ENCODE data around the gene ZNF791. TPM values are rescaled to one million over a fixed set of nuclear protein-coding genes. Genes with fewer than 3 reads are reported as not detected.

The ZNF791 gene
- total and polyA plus RNA-seq, 2 experiments from 2014 or later, result 11.5 to 16.2 TPM

DNA sequence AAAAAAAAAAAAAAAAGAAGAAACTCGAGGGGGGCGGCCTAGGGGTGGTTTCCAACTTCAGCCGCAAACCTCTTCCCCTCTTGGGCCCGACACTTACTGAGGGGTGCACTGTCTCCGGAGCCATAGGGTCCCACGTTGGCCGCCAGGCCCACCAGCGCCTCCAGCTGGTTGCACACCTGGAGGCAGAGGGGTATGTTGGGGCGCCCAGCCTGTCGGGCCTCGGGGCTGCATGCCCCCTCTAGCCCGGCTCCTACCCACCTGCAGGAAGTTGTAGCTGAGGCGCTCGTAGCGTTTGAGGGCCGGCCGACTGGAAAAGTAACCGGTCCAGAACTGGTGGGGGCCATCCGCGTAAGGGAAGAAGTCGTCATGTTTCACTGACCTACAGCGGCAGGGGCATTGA lies 47.2 kb downstream of the ZNF791 start:
- no peak for TF ChIP-seq CTCF (IDR thresholded peaks at IDR 0.05; ENCODE audit: poor library complexity)
- TF ChIP-seq EZH2phosphoT487 (IDR thresholded peaks at IDR 0.05; ENCODE audit: low read depth, severe bottlenecking, unreplicated experiment), result no peak
- no peak for TF ChIP-seq EZH2 (IDR thresholded peaks at IDR 0.05; ENCODE audit: borderline replicate concordance)
- Histone ChIP-seq H3K4me2 (no peak overlapping the region), H3K27me3 (no peaks in the 10 kb centered on the region), H3K4me1 (ENCODE audit: insufficient read depth) (no peaks in the 10 kb centered on the region), H3K27ac (no peak overlapping the region), H3K9me2 (replicated peaks; ENCODE audit: insufficient read depth) (no peaks in the 10 kb centered on the region), H3K79me2 (no peaks in the 10 kb centered on the region), H4K20me1 (ENCODE audit: insufficient read depth, poor library complexity, severe bottlenecking) (no peaks in the 10 kb centered on the region), H2AFZ (no peak overlapping the region), H3K36me3 (replicated peaks; ENCODE audit: insufficient read depth, low read depth) (no peaks in the 10 kb centered on the region), H3K9me3 (ENCODE audit: low read depth) (no peaks in the 10 kb centered on the region), H3K4me3 (no peak overlapping the region)
- DNase-seq (ENCODE audit: low spot score), result no peak
- WGBS (ENCODE audit: low lambda C conversion rate, missing lambda C conversion rate), result over 99% methylated on average over 18 of the region's 22 CpGs

- H3K4me1 ChIP-seq (ENCODE audit: insufficient read depth), result no peaks in the 10 kb centered on the region
- 94% methylated on average over 12 of the region's 12 CpGs for WGBS (ENCODE audit: low lambda C conversion rate, missing lambda C conversion rate)
- H3K9me2 ChIP-seq (replicated peaks; ENCODE audit: insufficient read depth), result no peaks in the 10 kb centered on the region
- H3K27me3 ChIP-seq, result no peaks in the 10 kb centered on the region
- no peaks in the 10 kb centered on the region for H4K20me1 ChIP-seq (ENCODE audit: insufficient read depth, poor library complexity, severe bottlenecking)
- no peak overlapping the region for H3K4me3 ChIP-seq
- no peak overlapping the region for H2AFZ ChIP-seq
- no peaks in the 10 kb centered on the region for H3K36me3 ChIP-seq (replicated peaks; ENCODE audit: insufficient read depth, low read depth)
- no peak overlapping the region for H3K4me2 ChIP-seq
- TF ChIP-seq EZH2 (IDR thresholded peaks at IDR 0.05; ENCODE audit: borderline replicate concordance), result no peak
- TF ChIP-seq CTCF (IDR thresholded peaks at IDR 0.05; ENCODE audit: poor library complexity), result no peak
- no peak for TF ChIP-seq EZH2phosphoT487 (IDR thresholded peaks at IDR 0.05; ENCODE audit: low read depth, severe bottlenecking, unreplicated experiment)
- H3K9me3 ChIP-seq (ENCODE audit: low read depth), result no peaks in the 10 kb centered on the region
- peaks cover 6% of the 10 kb centered on the region for H3K79me2 ChIP-seq
- DNase-seq (ENCODE audit: low spot score), result no peak
- H3K27ac ChIP-seq, result no peak overlapping the region
Observed at GRCh38 chr19:12660980-12661379, 50.3 kb downstream of the ZNF791 start.

- no peaks in the 10 kb centered on the region for H3K9me2 ChIP-seq (replicated peaks; ENCODE audit: insufficient read depth)
- no peak for DNase-seq (ENCODE audit: low spot score)
- H3K4me2 ChIP-seq, result no peak overlapping the region
- H2AFZ ChIP-seq, result no peak overlapping the region
- 93% methylated on average over 29 of the region's 29 CpGs for WGBS (ENCODE audit: low lambda C conversion rate, missing lambda C conversion rate)
- H3K4me1 ChIP-seq (ENCODE audit: insufficient read depth), result peaks cover 14% of the 10 kb centered on the region
- no peak for TF ChIP-seq EZH2phosphoT487 (IDR thresholded peaks at IDR 0.05; ENCODE audit: low read depth, severe bottlenecking, unreplicated experiment)
- no peak for TF ChIP-seq CTCF (IDR thresholded peaks at IDR 0.05; ENCODE audit: poor library complexity)
- TF ChIP-seq EZH2 (IDR thresholded peaks at IDR 0.05; ENCODE audit: borderline replicate concordance), result no peak
- H3K9me3 ChIP-seq (ENCODE audit: low read depth), result no peaks in the 10 kb centered on the region
- peaks cover 32% of the 10 kb centered on the region for H3K79me2 ChIP-seq
- no peaks in the 10 kb centered on the region for H3K36me3 ChIP-seq (replicated peaks; ENCODE audit: insufficient read depth, low read depth)
- no peak overlapping the region for H3K27ac ChIP-seq
- no peaks in the 10 kb centered on the region for H4K20me1 ChIP-seq (ENCODE audit: insufficient read depth, poor library complexity, severe bottlenecking)
- H3K27me3 ChIP-seq, result no peaks in the 10 kb centered on the region
- H3K4me3 ChIP-seq, result no peak overlapping the region
Observed at GRCh38 chr19:12664406-12665280, 53.9 kb downstream of the ZNF791 start.

All from hepatocyte (in vitro differentiated cells).